IMR-90 (cell line): Measurements from ENCODE around the gene SYNPO2. TPM values are rescaled to one million over a fixed set of nuclear protein-coding genes. Genes with fewer than 3 reads are reported as not detected.

Experiments
- ATAC-seq: fragments of 200-7000 bp; cut with Tn5 transposase; 2 replicates; pipeline ENCODE4 v1.9.1; 2020; ENCODE audit warnings: low read depth, mild to moderate bottlenecking, moderate library complexity
- BruUV-seq: library from RNA; stranded (reverse); fragments of 400-500 nt; replicated peaks from 2 replicates; lab custom pipeline; 2021; lab: Mats Ljungman, UMichigan
- CTCF ChIA-PET: fragments of 300-600 bp; formaldehyde crosslinking; extraction: SDS; loops from one replicate; lab custom pipeline; 2021; ENCODE audit warnings: antibody characterized with exemption; lab: Yijun Ruan, JAX
- POLR2A ChIA-PET: fragments of 300-600 bp; sonication (Branson Sonifier 250); formaldehyde crosslinking; loops from one replicate; lab custom pipeline; 2022; ENCODE audit warnings: antibody characterized with exemption; ENCODE audit not compliant: unreplicated experiment; lab: Charles Lee
- DNase-seq: peaks from one replicate; pipeline ENCODE4 v3.0.0; 2013
- H2AFZ ChIP-seq: replicated peaks from 2 replicates; pipeline ENCODE3; 2013; ENCODE audit warnings: low read length, mild to moderate bottlenecking; ENCODE audit not compliant: poor library complexity
- H2AK5ac ChIP-seq: 2 replicates; pipeline ENCODE4 v1.6.1; 2013; ENCODE audit warnings: low read depth, low read length, inconsistent platforms
- H2AK9ac ChIP-seq: replicated peaks from 2 replicates; pipeline ENCODE3; 2013; ENCODE audit warnings: mild to moderate bottlenecking, low read depth, low read length, moderate library complexity; ENCODE audit not compliant: poor library complexity
- H2BK120ac ChIP-seq: 2 replicates; pipeline ENCODE4 v1.6.1; 2013; ENCODE audit warnings: low read depth, low read length, inconsistent platforms
- H2BK15ac ChIP-seq: 3 replicates; pipeline ENCODE4 v1.6.1; 2013; ENCODE audit warnings: low read depth, low read length, inconsistent platforms
- H2BK20ac ChIP-seq: 2 replicates; pipeline ENCODE4 v1.6.1; 2013; ENCODE audit warnings: low read depth, mild to moderate bottlenecking, inconsistent platforms, low read length, moderate library complexity
- H2BK5ac ChIP-seq: 2 replicates; pipeline ENCODE4 v1.6.1; 2013; ENCODE audit warnings: mild to moderate bottlenecking, low read depth, low read length, inconsistent platforms; ENCODE audit not compliant: poor library complexity, severe bottlenecking
- H3K14ac ChIP-seq: replicated peaks from 2 replicates; pipeline ENCODE4 v1.6.1; 2013; ENCODE audit warnings: low read depth, low read length, inconsistent platforms
- H3K18ac ChIP-seq: 2 replicates; pipeline ENCODE4 v1.6.1; 2013; ENCODE audit warnings: low read depth, low read length, control low read depth
- H3K23ac ChIP-seq: 2 replicates; pipeline ENCODE4 v1.6.1; 2013; ENCODE audit warnings: low read depth, low read length, inconsistent platforms
- H3K27ac ChIP-seq: 2 replicates; pipeline ENCODE4 v1.5.1; 2013; ENCODE audit warnings: mild to moderate bottlenecking, control low read depth, low read length; ENCODE audit not compliant: insufficient read depth
- H3K27me3 ChIP-seq: 2 replicates; pipeline ENCODE4 v1.6.1; 2013; ENCODE audit warnings: low read length; ENCODE audit not compliant: control insufficient read depth, insufficient read depth
- H3K36me3 ChIP-seq: 2 replicates; pipeline ENCODE4 v1.6.1; 2013; ENCODE audit warnings: low read length, mixed read lengths; ENCODE audit not compliant: control insufficient read depth, insufficient read depth
- H3K4ac ChIP-seq: 2 replicates; pipeline ENCODE4 v1.6.1; 2013; ENCODE audit warnings: low read depth, low read length, inconsistent platforms
- H3K4me1 ChIP-seq: 2 replicates; pipeline ENCODE4 v1.6.1; 2013; ENCODE audit warnings: low read length, mixed read lengths; ENCODE audit not compliant: control insufficient read depth, insufficient read depth
- H3K4me2 ChIP-seq: 2 replicates; pipeline ENCODE4 v1.6.1; 2013; ENCODE audit warnings: low read depth, mild to moderate bottlenecking, control low read depth, low read length, moderate library complexity
- H3K4me3 ChIP-seq: 2 replicates; pipeline ENCODE4 v1.5.1; 2013; ENCODE audit warnings: low read depth, mild to moderate bottlenecking, control low read depth, low read length, moderate library complexity; ENCODE audit not compliant: insufficient read depth
- H3K56ac ChIP-seq: 2 replicates; pipeline ENCODE4 v1.6.1; 2013; ENCODE audit warnings: low read length, inconsistent platforms; ENCODE audit not compliant: insufficient read depth; ENCODE audit errors: extremely low read depth
- H3K79me1 ChIP-seq, 2 experiments: 2 replicates each; pipeline ENCODE4 v1.6.1; 2013; ENCODE audit warnings: low read length in 2 of 2, inconsistent platforms in 1 of 2, low read depth in 1 of 2
- H3K9ac ChIP-seq: 2 replicates; pipeline ENCODE4 v1.6.1; 2013; ENCODE audit warnings: low read depth, low read length, control low read depth
- H3K9me1 ChIP-seq: 2 replicates; pipeline ENCODE4 v1.6.1; 2013; ENCODE audit warnings: low read length, inconsistent platforms; ENCODE audit not compliant: insufficient read depth
- H3K9me3 ChIP-seq: 2 replicates; pipeline ENCODE4 v1.6.1; 2013; ENCODE audit warnings: low read length; ENCODE audit not compliant: control insufficient read depth, insufficient read depth
- H4K20me1 ChIP-seq: 2 replicates; pipeline ENCODE4 v1.6.1; 2013; ENCODE audit warnings: low read length, inconsistent platforms; ENCODE audit not compliant: insufficient read depth
- H4K5ac ChIP-seq: 2 replicates; pipeline ENCODE4 v1.6.1; 2013; ENCODE audit warnings: mild to moderate bottlenecking, low read depth, low read length, control low read depth
- H4K8ac ChIP-seq, 2 experiments: 2 replicates each; pipeline ENCODE4 v1.6.1; 2013; ENCODE audit warnings: low read depth in 2 of 2, low read length in 2 of 2, control low read depth in 1 of 2, inconsistent platforms in 1 of 2
- H4K91ac ChIP-seq: 2 replicates; pipeline ENCODE4 v1.6.1; 2013; ENCODE audit warnings: low read depth, low read length, inconsistent platforms; ENCODE audit not compliant: insufficient read depth
- BHLHE40 ChIP-seq: fragments of 150-350 bp; IDR thresholded peaks from 2 replicates; pipeline ENCODE4 v1.6.1; 2016; ENCODE audit warnings: mild to moderate bottlenecking, low read depth, low read length
- CEBPB ChIP-seq: IDR thresholded peaks from 2 replicates; pipeline ENCODE4 v1.6.1; 2012; ENCODE audit warnings: low read depth, low read length, improper control_type of control experiment
- MAFK ChIP-seq: IDR thresholded peaks from 2 replicates; pipeline ENCODE4 v1.6.1; 2012; ENCODE audit warnings: low read depth, low read length, improper control_type of control experiment
- MXI1 ChIP-seq: IDR thresholded peaks from 2 replicates; pipeline ENCODE4 v1.6.1; 2012; ENCODE audit warnings: low read depth, mild to moderate bottlenecking, low read length, moderate library complexity, borderline replicate concordance
- RAD21 ChIP-seq: IDR thresholded peaks from 2 replicates; pipeline ENCODE4 v1.6.1; 2012; ENCODE audit warnings: low read length, improper control_type of control experiment
- RFX5 ChIP-seq: IDR thresholded peaks from 2 replicates; pipeline ENCODE4 v1.8.0; 2012; ENCODE audit warnings: low read depth, mild to moderate bottlenecking, low read length, moderate library complexity
- dilution Hi-C: fragments of 300-500 bp; cut with HindIII; formaldehyde crosslinking; loops from one replicate; pipeline ENCODE4 v1.14.3; 2018; ENCODE audit warnings: low sequenced_read_pairs; ENCODE audit not compliant: unreplicated experiment
- in situ Hi-C: fragments of 300-500 bp; cut with MboI; formaldehyde crosslinking; loops from 3 replicates; pipeline ENCODE4 v1.14.3; 2019; ENCODE audit warnings: low sequenced_read_pairs, inconsistent platforms, mixed read lengths
- intact Hi-C: fragments of 100-400 bp; cut with micrococcal nuclease; formaldehyde crosslinking; loops from 2 replicates; pipeline ENCODE4 v1.10.0; 2022
- polyA plus RNA-seq, 3 experiments: library from polyadenylated mRNA; depleted of rRNA; stranded (reverse); fragments of >200 nt; gene quantifications; 2 replicates each; pipeline ENCODE4 v1.2.3, GENCODE V29; 2012; ENCODE audit warnings: low replicate concordance in 1 of 3
- total RNA-seq: library from RNA; depleted of rRNA; stranded (reverse); fragments of >200 nt; gene quantifications from 2 replicates; pipeline ENCODE4 v1.2.3, GENCODE V29; 2012

The SYNPO2 gene
- total and polyA plus RNA-seq, 2 of the 4 experiments (the other 2 are of a cell fraction), result 0.99 to 1.8 TPM

GRCh38 chr4:118848901-118849300 is 39.8 kb upstream of the SYNPO2 start:
- POLR2A ChIA-PET, result no interaction called here
- TF ChIP-seq MXI1 (no peak), BHLHE40 (no peak), RAD21 (no peak), MAFK (no peak), RFX5 (no peak), CEBPB (no peak)
- ATAC-seq, result no peak
- H4K8ac ChIP-seq, result no peak overlapping the region
- H4K5ac ChIP-seq, result no peak overlapping the region
- H3K9ac ChIP-seq, result no peak overlapping the region
- no peak overlapping the region for H2AK5ac ChIP-seq
- H3K4me2 ChIP-seq, result no peak overlapping the region
- H3K18ac ChIP-seq, result no peak overlapping the region
- intact Hi-C loops, result no loop called here
- no peaks in the 10 kb centered on the region for H3K9me3 ChIP-seq
- H2BK5ac ChIP-seq, result no peak overlapping the region
- H3K4me3 ChIP-seq, result no peak overlapping the region
- CTCF ChIA-PET, result interaction anchor here (0.7 to 2.0 kb wide), 2 partner anchors 16 to 120 kb away, joined by 4 to 7 read pairs; no protein-coding TSS in a partner anchor
- no peak overlapping the region for H3K4ac ChIP-seq
- H3K79me1 ChIP-seq, result no peaks in the 10 kb centered on the region
- H4K91ac ChIP-seq, result no peak overlapping the region
- H2BK120ac ChIP-seq, result no peak overlapping the region
- no peak for DNase-seq
- no peaks in the 10 kb centered on the region for H4K20me1 ChIP-seq
- no peak overlapping the region for H2AK9ac ChIP-seq
- no peak overlapping the region for H2BK15ac ChIP-seq
- H3K27me3 ChIP-seq, result no peaks in the 10 kb centered on the region
- no peak overlapping the region for H3K14ac ChIP-seq
- H3K4me1 ChIP-seq, result peaks cover 3% of the 10 kb centered on the region; the same call in 1 of the 2 replicates
- dilution Hi-C loops, result no loop called here
- no peak overlapping the region for H3K23ac ChIP-seq
- no peak overlapping the region for H3K27ac ChIP-seq
- in situ Hi-C loops, result no loop called here
- no peak overlapping the region for H2AFZ ChIP-seq
- H3K56ac ChIP-seq, result no peak overlapping the region
- H3K36me3 ChIP-seq, result no peaks in the 10 kb centered on the region
- BruUV-seq, result no TSS peak
- H2BK20ac ChIP-seq, result no peak overlapping the region
- 0 out of 2 replicates have a peak, but pooled peaks cover 4% of the 10 kb centered on the region for H3K9me1 ChIP-seq
